CD8-positive, alpha-beta memory T cell (primary cell): Measurements from ENCODE around the gene CCDC184. TPM values are rescaled to one million over a fixed set of nuclear protein-coding genes. Genes with fewer than 3 reads are reported as not detected.

ENCODE experiments used
- CTCF ChIA-PET: fragments of 350-600 bp; sonication (Branson Sonifier 250); formaldehyde crosslinking; loops from one replicate; lab custom pipeline; 2021; ENCODE audit warnings: antibody characterized with exemption; lab: Charles Lee
- POLR2A ChIA-PET: fragments of 350-600 bp; sonication (Branson Sonifier 250); formaldehyde crosslinking; loops from one replicate; lab custom pipeline; 2021; ENCODE audit warnings: antibody characterized with exemption; lab: Charles Lee
- DNase-seq, 5 donors: peaks; one replicate each; pipeline versions ENCODE4 v3.0.0 to v3.0.0-alpha.2; 2020 to 2022; ENCODE audit warnings: mixed read lengths in 1 of 5
- H3K27ac ChIP-seq: one replicate; pipeline ENCODE4 v1.7.0; 2013; ENCODE audit warnings: low read depth, mild to moderate bottlenecking, low read length, moderate library complexity
- H3K27me3 ChIP-seq: 2 replicates; pipeline ENCODE4 v1.7.0; 2013; ENCODE audit warnings: low read length, mild to moderate bottlenecking; ENCODE audit not compliant: insufficient read depth, poor library complexity, severe bottlenecking
- H3K36me3 ChIP-seq: 2 replicates; pipeline ENCODE4 v1.7.0; 2013; ENCODE audit warnings: mild to moderate bottlenecking, low read length, moderate library complexity; ENCODE audit not compliant: insufficient read depth
- H3K4me1 ChIP-seq: 2 replicates; pipeline ENCODE4 v1.7.0; 2013; ENCODE audit warnings: mild to moderate bottlenecking, low read length, moderate library complexity; ENCODE audit not compliant: insufficient read depth
- H3K4me3 ChIP-seq: 2 replicates; pipeline ENCODE4 v1.7.0; 2013; ENCODE audit warnings: mild to moderate bottlenecking, low read length
- H3K9me3 ChIP-seq: 2 replicates; pipeline ENCODE4 v1.7.0; 2013; ENCODE audit warnings: mild to moderate bottlenecking, low read length
- H3K27ac Mint-ChIP-seq, 8 donors: one replicate each; pipeline ENCODE4 v1.8.0; 2020 to 2021; ENCODE audit warnings: mixed read lengths in 8 of 8, mild to moderate bottlenecking in 6 of 8, inconsistent platforms in 3 of 8, moderate library complexity in 3 of 8
- H3K27me3 Mint-ChIP-seq, 2 donors: one replicate each; pipeline ENCODE4 v1.8.0; 2020 to 2021; ENCODE audit warnings: mixed read lengths in 2 of 2, mild to moderate bottlenecking in 1 of 2, moderate library complexity in 1 of 2
- H3K36me3 Mint-ChIP-seq, 3 donors: one replicate each; pipeline ENCODE4 v1.8.0; 2020 to 2021; ENCODE audit warnings: mixed read lengths in 3 of 3, inconsistent platforms in 1 of 3, mild to moderate bottlenecking in 1 of 3
- H3K4me1 Mint-ChIP-seq, 3 donors: one replicate each; pipeline ENCODE4 v1.8.0; 2020 to 2021; ENCODE audit warnings: mixed read lengths in 3 of 3, inconsistent platforms in 1 of 3, mild to moderate bottlenecking in 1 of 3
- H3K4me3 Mint-ChIP-seq, 7 donors: one replicate each; pipeline ENCODE4 v1.8.0; 2020 to 2021; ENCODE audit warnings: mixed read lengths in 7 of 7, mild to moderate bottlenecking in 6 of 7, moderate library complexity in 4 of 7, inconsistent platforms in 2 of 7
- H3K9me3 Mint-ChIP-seq, 5 donors: one replicate each; pipeline ENCODE4 v1.8.0; 2020 to 2022; ENCODE audit warnings: mixed read lengths in 5 of 5, mild to moderate bottlenecking in 3 of 5, moderate library complexity in 2 of 5, inconsistent platforms in 1 of 5
- polyA plus RNA-seq: library from polyadenylated mRNA; unstranded; fragments of 300-500 nt; fragmentation: Illumina TruSeq; gene quantifications from one replicate; pipeline ENCODE4 v1.2.3, GENCODE V29; 2021
- total RNA-seq, 2 experiments: library from RNA; stranded (reverse); gene quantifications; one replicate each; pipeline ENCODE4 v1.2.3, GENCODE V29; 2021

The CCDC184 gene
- total and polyA plus RNA-seq, 3 experiments from 2014 or later: 0.72 to 0.97 (median 0.91) TPM

- Mint-ChIP-seq H3K27ac (peak overlapping the region in 3 of 8 donors; percentile 8 to 24 (median 21)), H3K4me3 (peak overlapping the region in 1 of 7 donors; percentile 1), H3K27me3 (peaks cover 20 to 42% of the 10 kb centered on the region in 2 donors), H3K4me1 (peaks cover 9 to 21% (median 11%) of the 10 kb centered on the region in 3 donors), H3K9me3 (no peaks in the 10 kb centered on the region), H3K36me3 (peaks cover 0 to 6% (median 0%) of the 10 kb centered on the region in 3 donors)
- no peak for DNase-seq
- Histone ChIP-seq H3K4me3 (no peak overlapping the region), H3K27me3 (peaks cover 12% of the 10 kb centered on the region), H3K36me3 (no peaks in the 10 kb centered on the region), H3K4me1 (peaks cover 16% of the 10 kb centered on the region), H3K27ac (no peak overlapping the region), H3K9me3 (no peaks in the 10 kb centered on the region)
- POLR2A ChIA-PET: no interaction called here
- CTCF ChIA-PET: interaction anchor here (1.3 kb wide), 1 partner anchor 17 kb away, joined by 4 read pairs; no protein-coding TSS in a partner anchor
These were observed 2.5 kb upstream of the CCDC184 start for GRCh38 chr12:48180857-48181495.

GRCh38 chr12:48182631-48183030, 813 bp upstream of the CCDC184 start:
- DNase-seq: no peak
- CTCF ChIA-PET: interaction anchor here (0.8 to 1.8 kb wide), 14 partner anchors 9 to 436 kb away, joined by 3 to 23 read pairs (median 4); partner anchors contain the start of genes ASB8 and OR10AD1
- H3K36me3 Mint-ChIP-seq: peaks cover 0 to 6% (median 0%) of the 10 kb centered on the region in 3 donors
- peaks cover 6 to 20% (median 11%) of the 10 kb centered on the region in 3 donors for H3K4me1 Mint-ChIP-seq
- POLR2A ChIA-PET: interaction anchor here (0.8 to 3.4 kb wide), 3 partner anchors 16 to 277 kb away, joined by 3 to 29 read pairs (median 13); partner anchors contain the start of gene ASB8
- peaks cover 22 to 33% of the 10 kb centered on the region in 2 donors for H3K27me3 Mint-ChIP-seq
- Histone ChIP-seq H3K9me3 (no peaks in the 10 kb centered on the region), H3K27me3 (peaks cover 12% of the 10 kb centered on the region), H3K4me3 (peak overlapping the region; percentile 91), H3K27ac (peak overlapping the region; percentile 75), H3K36me3 (no peaks in the 10 kb centered on the region), H3K4me1 (peaks cover 16% of the 10 kb centered on the region)
- H3K27ac Mint-ChIP-seq: peak overlapping the region; percentile 71 to 96 (median 90)
- H3K9me3 Mint-ChIP-seq: no peaks in the 10 kb centered on the region
- H3K4me3 Mint-ChIP-seq: peak overlapping the region; percentile 93 to 97 (median 96)

GRCh38 chr12:48183876-48184548, 568 bp downstream of the CCDC184 start:
- peak overlapping the region; percentile 91 for H3K4me3 ChIP-seq
- peak in 1 of 5 donors; percentile 56 for DNase-seq
- Mint-ChIP-seq H3K4me3 (peak overlapping the region; percentile 93 to 97 (median 96)), H3K4me1 (peaks cover 6 to 20% (median 11%) of the 10 kb centered on the region in 3 donors), H3K27me3 (peaks cover 24 to 29% of the 10 kb centered on the region in 2 donors), H3K9me3 (no peaks in the 10 kb centered on the region), H3K27ac (peak overlapping the region in 7 of 8 donors; percentile 43 to 87 (median 69)), H3K36me3 (peaks cover 0 to 6% (median 0%) of the 10 kb centered on the region in 3 donors)
- ChIA-PET POLR2A (interaction anchor here (1.6 to 3.4 kb wide), 2 partner anchors 15 to 27 kb away, joined by 13 to 29 read pairs; partner anchors contain the start of gene ASB8), CTCF (interaction anchor here (1.4 to 5.5 kb wide), 6 partner anchors 14 to 184 kb away, joined by 3 to 39 read pairs (median 9); partner anchors contain the start of gene ASB8)
- peak overlapping the region; percentile 75 for H3K27ac ChIP-seq
- no peaks in the 10 kb centered on the region for H3K36me3 ChIP-seq
- peaks cover 12% of the 10 kb centered on the region for H3K27me3 ChIP-seq
- H3K9me3 ChIP-seq: no peaks in the 10 kb centered on the region
- H3K4me1 ChIP-seq: peaks cover 16% of the 10 kb centered on the region

DNA sequence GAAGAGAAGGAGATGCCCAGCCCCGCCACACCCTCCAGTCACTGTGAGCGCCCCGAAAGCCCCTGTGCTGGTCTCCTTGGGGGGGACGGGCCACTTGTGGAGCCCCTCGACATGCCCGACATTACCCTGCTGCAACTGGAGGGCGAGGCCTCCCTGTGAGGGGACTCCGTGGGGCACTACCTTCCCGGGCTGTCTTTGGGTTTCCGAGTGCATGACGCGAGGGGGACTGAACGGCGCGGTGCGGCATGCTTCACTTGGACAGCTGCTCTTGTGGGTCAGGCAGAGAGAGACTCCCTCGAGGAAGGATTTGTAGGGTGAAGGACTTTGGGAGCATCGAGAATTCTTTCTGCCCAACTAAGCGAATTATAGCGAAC, 1.1 kb downstream of the CCDC184 start:
- Histone ChIP-seq H3K4me3 (no peak overlapping the region), H3K27me3 (peaks cover 12% of the 10 kb centered on the region), H3K36me3 (no peaks in the 10 kb centered on the region), H3K4me1 (peaks cover 16% of the 10 kb centered on the region), H3K9me3 (no peaks in the 10 kb centered on the region), H3K27ac (no peak overlapping the region)
- ChIA-PET POLR2A (interaction anchor here (3.4 kb wide), 1 partner anchor 14 kb away, joined by 29 read pairs; no protein-coding TSS in a partner anchor), CTCF (interaction anchor here (5.5 kb wide), 1 partner anchor 14 kb away, joined by 39 read pairs; no protein-coding TSS in a partner anchor)
- Mint-ChIP-seq H3K4me3 (peak overlapping the region; percentile 65 to 97 (median 95)), H3K9me3 (no peaks in the 10 kb centered on the region), H3K27ac (peak overlapping the region in 7 of 8 donors; percentile 25 to 87 (median 60)), H3K36me3 (peaks cover 0 to 6% (median 0%) of the 10 kb centered on the region in 3 donors), H3K4me1 (peaks cover 6 to 20% (median 11%) of the 10 kb centered on the region in 3 donors), H3K27me3 (peaks cover 25 to 29% of the 10 kb centered on the region in 2 donors)
- DNase-seq: no peak

GRCh38 chr12:48185181-48185919, 1.9 kb downstream of the CCDC184 start:
- H3K27me3 Mint-ChIP-seq: peaks cover 30 to 37% of the 10 kb centered on the region in 2 donors
- no peaks in the 10 kb centered on the region for H3K9me3 Mint-ChIP-seq
- H3K4me3 Mint-ChIP-seq: peak overlapping the region; percentile 51 to 97 (median 86)
- Histone ChIP-seq H3K4me1 (peaks cover 16% of the 10 kb centered on the region), H3K36me3 (no peaks in the 10 kb centered on the region), H3K27ac (no peak overlapping the region), H3K9me3 (no peaks in the 10 kb centered on the region), H3K4me3 (no peak overlapping the region), H3K27me3 (peaks cover 12% of the 10 kb centered on the region)
- peaks cover 6 to 20% (median 11%) of the 10 kb centered on the region in 3 donors for H3K4me1 Mint-ChIP-seq
- no peak for DNase-seq
- H3K27ac Mint-ChIP-seq: peak overlapping the region in 5 of 8 donors; percentile 59 to 87 (median 74)
- CTCF ChIA-PET: interaction anchor here (1.0 to 5.5 kb wide), 2 partner anchors 13 to 470 kb away, joined by 4 to 39 read pairs; no protein-coding TSS in a partner anchor
- H3K36me3 Mint-ChIP-seq: peaks cover 0 to 6% (median 0%) of the 10 kb centered on the region in 3 donors
- POLR2A ChIA-PET: interaction anchor here (3.4 kb wide), 1 partner anchor 13 kb away, joined by 29 read pairs; no protein-coding TSS in a partner anchor

- no peak overlapping the region for H3K27ac ChIP-seq
- no peaks in the 10 kb centered on the region for H3K36me3 ChIP-seq
- ChIA-PET CTCF (interaction anchor here (2.0 to 5.5 kb wide), 2 partner anchors 10 to 12 kb away, joined by 5 to 39 read pairs; no protein-coding TSS in a partner anchor), POLR2A (no interaction called here)
- H3K27ac Mint-ChIP-seq: no peak overlapping the region
- no peaks in the 10 kb centered on the region for H3K9me3 ChIP-seq
- peaks cover 32 to 49% of the 10 kb centered on the region in 2 donors for H3K27me3 Mint-ChIP-seq
- H3K4me3 ChIP-seq: no peak overlapping the region
- H3K4me3 Mint-ChIP-seq: no peak overlapping the region
- peaks cover 12% of the 10 kb centered on the region for H3K27me3 ChIP-seq
- DNase-seq: no peak
- no peaks in the 10 kb centered on the region for H3K9me3 Mint-ChIP-seq
- peaks cover 7% of the 10 kb centered on the region for H3K4me1 ChIP-seq
- H3K4me1 Mint-ChIP-seq: peaks cover 0 to 11% (median 3%) of the 10 kb centered on the region in 3 donors
- peaks cover 0 to 4% (median 0%) of the 10 kb centered on the region in 3 donors for H3K36me3 Mint-ChIP-seq
These were observed 4.7 kb downstream of the CCDC184 start for GRCh38 chr12:48187916-48188695.
